ENCODE measurements around the gene A4GALT. TPM values are rescaled to one million over a fixed set of nuclear protein-coding genes. Genes with fewer than 3 reads are reported as not detected.
A peak's percentile ranks its signal among the peaks of the same experiment; 100 is the strongest.

A4GALT gene
- total and polyA plus RNA-seq, 2 of the 13 experiments (the other 11 are each of a cell fraction or from before 2014, with no cell fraction given) = 0.09 to 1.1 TPM

DNA sequence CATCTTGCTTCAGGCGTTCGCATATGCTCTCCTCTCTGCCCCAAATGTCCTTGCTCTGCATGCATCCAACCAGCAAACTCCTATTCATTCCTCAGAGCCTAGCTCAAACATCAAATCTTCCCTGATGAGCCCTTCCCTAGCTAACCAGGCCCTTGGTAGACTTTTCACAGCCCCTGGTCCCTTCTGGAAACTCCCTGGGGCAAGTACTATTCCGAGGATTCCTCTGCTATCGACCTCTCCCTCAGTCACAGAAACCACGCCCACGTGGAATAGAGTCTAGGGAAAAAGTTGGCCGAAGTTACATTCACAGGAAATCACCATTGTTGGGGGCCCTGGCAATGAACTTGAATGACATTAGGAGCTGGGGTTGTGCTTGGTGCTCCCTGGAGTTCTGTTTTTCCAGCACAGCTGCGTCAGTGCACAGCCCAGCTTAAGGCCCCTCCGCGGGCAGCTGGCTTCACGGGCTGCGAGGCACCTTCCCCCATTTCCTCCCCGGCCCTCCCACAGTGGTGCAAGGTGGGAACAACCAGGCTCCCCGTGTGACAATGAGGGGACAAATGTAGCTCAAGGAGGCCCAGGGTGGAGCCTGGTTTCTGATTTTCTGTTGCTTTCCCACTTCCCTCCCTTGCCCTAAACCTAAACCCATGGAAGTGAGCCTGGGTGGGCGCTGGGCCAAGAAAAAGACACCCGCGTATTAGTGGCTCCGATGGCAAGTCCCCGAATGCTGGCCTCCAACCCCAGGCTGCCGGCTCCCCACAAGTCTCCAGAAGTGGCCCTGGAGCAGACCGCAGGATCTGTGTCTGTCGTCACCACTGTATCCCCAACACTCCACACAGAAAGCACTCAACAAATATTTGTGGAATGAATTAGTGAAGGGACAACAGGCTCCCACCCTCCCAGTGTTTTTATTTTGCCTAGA is 76.0 kb downstream of the A4GALT start (continued):
- 0 out of 2 replicates have a peak, but pooled peaks have one; percentile 15 for TF ChIP-seq ERF (CRISPR knock-in tag; IDR thresholded peaks at IDR 0.05)
- TF ChIP-seq, protein P1, sequence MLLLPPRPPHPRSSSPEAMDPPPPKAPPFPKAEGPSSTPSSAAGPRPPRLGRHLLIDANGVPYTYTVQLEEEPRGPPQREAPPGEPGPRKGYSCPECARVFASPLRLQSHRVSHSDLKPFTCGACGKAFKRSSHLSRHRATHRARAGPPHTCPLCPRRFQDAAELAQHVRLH (CRISPR knock-in tag; IDR thresholded peaks at IDR 0.05; ENCODE audit: borderline replicate concordance, low read depth) = 0 out of 2 replicates have a peak, but pooled peaks have one; percentile 15
- TF ChIP-seq MTA3 (CRISPR knock-in tag; IDR thresholded peaks at IDR 0.05) = no peak
- TF ChIP-seq ZC3H13 (CRISPR knock-in tag; IDR thresholded peaks at IDR 0.05) = 0 out of 2 replicates have a peak, but pooled peaks have one; percentile 31
- TF ChIP-seq KDM2A (CRISPR knock-in tag; IDR thresholded peaks at IDR 0.05; ENCODE audit: borderline replicate concordance, low read depth) = no peak
- TF ChIP-seq SOX13 (IDR thresholded peaks at IDR 0.05) = no peak
- TF ChIP-seq SOX13 (CRISPR knock-in tag; conservative IDR thresholded peaks at IDR 0.05 in 1 of 2, IDR thresholded peaks at IDR 0.05 in 1 of 2) = peak in 1 of 2 experiments; percentile 50; a peak in 2 of 4 replicates
- TF ChIP-seq IRX3 (CRISPR knock-in tag; IDR thresholded peaks at IDR 0.05; ENCODE audit: borderline replicate concordance, low read depth) = no peak
- no peak for TF ChIP-seq ZNF883 (CRISPR knock-in tag; IDR thresholded peaks at IDR 0.05; ENCODE audit: not compliant biosample characterization)
- TF ChIP-seq, protein P2, sequence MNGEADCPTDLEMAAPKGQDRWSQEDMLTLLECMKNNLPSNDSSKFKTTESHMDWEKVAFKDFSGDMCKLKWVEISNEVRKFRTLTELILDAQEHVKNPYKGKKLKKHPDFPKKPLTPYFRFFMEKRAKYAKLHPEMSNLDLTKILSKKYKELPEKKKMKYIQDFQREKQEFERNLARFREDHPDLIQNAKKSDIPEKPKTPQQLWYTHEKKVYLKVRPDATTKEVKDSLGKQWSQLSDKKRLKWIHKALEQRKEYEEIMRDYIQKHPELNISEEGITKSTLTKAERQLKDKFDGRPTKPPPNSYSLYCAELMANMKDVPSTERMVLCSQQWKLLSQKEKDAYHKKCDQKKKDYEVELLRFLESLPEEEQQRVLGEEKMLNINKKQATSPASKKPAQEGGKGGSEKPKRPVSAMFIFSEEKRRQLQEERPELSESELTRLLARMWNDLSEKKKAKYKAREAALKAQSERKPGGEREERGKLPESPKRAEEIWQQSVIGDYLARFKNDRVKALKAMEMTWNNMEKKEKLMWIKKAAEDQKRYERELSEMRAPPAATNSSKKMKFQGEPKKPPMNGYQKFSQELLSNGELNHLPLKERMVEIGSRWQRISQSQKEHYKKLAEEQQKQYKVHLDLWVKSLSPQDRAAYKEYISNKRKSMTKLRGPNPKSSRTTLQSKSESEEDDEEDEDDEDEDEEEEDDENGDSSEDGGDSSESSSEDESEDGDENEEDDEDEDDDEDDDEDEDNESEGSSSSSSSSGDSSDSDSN (CRISPR knock-in tag; IDR thresholded peaks at IDR 0.05) = peak; percentile 18; the same call in 1 of the 2 replicates
- TF ChIP-seq, protein P3, sequence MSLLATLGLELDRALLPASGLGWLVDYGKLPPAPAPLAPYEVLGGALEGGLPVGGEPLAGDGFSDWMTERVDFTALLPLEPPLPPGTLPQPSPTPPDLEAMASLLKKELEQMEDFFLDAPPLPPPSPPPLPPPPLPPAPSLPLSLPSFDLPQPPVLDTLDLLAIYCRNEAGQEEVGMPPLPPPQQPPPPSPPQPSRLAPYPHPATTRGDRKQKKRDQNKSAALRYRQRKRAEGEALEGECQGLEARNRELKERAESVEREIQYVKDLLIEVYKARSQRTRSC (CRISPR knock-in tag; IDR thresholded peaks at IDR 0.05; ENCODE audit: low read depth) = 0 out of 2 replicates have a peak, but pooled peaks have one; percentile 8
- peak; percentile 53; the same call in 1 of the 2 replicates for TF ChIP-seq ZNF317 (CRISPR knock-in tag; IDR thresholded peaks at IDR 0.05)
- TF ChIP-seq ZNF263 (CRISPR knock-in tag; IDR thresholded peaks at IDR 0.05) = peak; percentile 72
- no peak for TF ChIP-seq NFYC (CRISPR knock-in tag; IDR thresholded peaks at IDR 0.05)
- TF ChIP-seq MED13 (CRISPR knock-in tag; IDR thresholded peaks at IDR 0.05) = no peak
- 0 out of 2 replicates have a peak, but pooled peaks have one; percentile 21 for TF ChIP-seq PPARG (CRISPR knock-in tag; conservative IDR thresholded peaks at IDR 0.05)
- TF ChIP-seq ZNF124 (CRISPR knock-in tag; IDR thresholded peaks at IDR 0.05) = no peak
- TF ChIP-seq SAP130 (CRISPR knock-in tag; IDR thresholded peaks at IDR 0.05; ENCODE audit: low read depth) = peak; percentile 28; the same call in 1 of the 2 replicates
- TF ChIP-seq, protein P4, sequence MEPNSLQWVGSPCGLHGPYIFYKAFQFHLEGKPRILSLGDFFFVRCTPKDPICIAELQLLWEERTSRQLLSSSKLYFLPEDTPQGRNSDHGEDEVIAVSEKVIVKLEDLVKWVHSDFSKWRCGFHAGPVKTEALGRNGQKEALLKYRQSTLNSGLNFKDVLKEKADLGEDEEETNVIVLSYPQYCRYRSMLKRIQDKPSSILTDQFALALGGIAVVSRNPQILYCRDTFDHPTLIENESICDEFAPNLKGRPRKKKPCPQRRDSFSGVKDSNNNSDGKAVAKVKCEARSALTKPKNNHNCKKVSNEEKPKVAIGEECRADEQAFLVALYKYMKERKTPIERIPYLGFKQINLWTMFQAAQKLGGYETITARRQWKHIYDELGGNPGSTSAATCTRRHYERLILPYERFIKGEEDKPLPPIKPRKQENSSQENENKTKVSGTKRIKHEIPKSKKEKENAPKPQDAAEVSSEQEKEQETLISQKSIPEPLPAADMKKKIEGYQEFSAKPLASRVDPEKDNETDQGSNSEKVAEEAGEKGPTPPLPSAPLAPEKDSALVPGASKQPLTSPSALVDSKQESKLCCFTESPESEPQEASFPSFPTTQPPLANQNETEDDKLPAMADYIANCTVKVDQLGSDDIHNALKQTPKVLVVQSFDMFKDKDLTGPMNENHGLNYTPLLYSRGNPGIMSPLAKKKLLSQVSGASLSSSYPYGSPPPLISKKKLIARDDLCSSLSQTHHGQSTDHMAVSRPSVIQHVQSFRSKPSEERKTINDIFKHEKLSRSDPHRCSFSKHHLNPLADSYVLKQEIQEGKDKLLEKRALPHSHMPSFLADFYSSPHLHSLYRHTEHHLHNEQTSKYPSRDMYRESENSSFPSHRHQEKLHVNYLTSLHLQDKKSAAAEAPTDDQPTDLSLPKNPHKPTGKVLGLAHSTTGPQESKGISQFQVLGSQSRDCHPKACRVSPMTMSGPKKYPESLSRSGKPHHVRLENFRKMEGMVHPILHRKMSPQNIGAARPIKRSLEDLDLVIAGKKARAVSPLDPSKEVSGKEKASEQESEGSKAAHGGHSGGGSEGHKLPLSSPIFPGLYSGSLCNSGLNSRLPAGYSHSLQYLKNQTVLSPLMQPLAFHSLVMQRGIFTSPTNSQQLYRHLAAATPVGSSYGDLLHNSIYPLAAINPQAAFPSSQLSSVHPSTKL (CRISPR knock-in tag; IDR thresholded peaks at IDR 0.05) = peak; percentile 6; the same call in 1 of the 2 replicates
- TF ChIP-seq ZBTB38 (CRISPR knock-in tag; IDR thresholded peaks at IDR 0.05) = peak; percentile 34; the same call in 1 of the 2 replicates
- TF ChIP-seq ARNT2 (CRISPR knock-in tag; IDR thresholded peaks at IDR 0.05; ENCODE audit: low read depth) = no peak
- TF ChIP-seq HIVEP1 (CRISPR knock-in tag; IDR thresholded peaks at IDR 0.05) = peak; percentile 16; the same call in 1 of the 2 replicates
- TF ChIP-seq ZSCAN25 (CRISPR knock-in tag; IDR thresholded peaks at IDR 0.05) = no peak

Data from HepG2 (cell line).